C1 segment of cervical spinal cord (tissue), 14 donors: ENCODE results near the gene GNB1.

Experiments used
- DNase-seq, 14 donors: peaks; one replicate each; lab custom pipeline; 2025; lab: John Stamatoyannopoulos, UW

Gene GNB1

GRCh38 chr1:1910651-1911331, 19.9 kb upstream of the GNB1 start:
- DNase-seq = no peak

GRCh38 chr1:1910033-1910465, 19.2 kb upstream of the GNB1 start:
- peak in 1 of 14 donors; percentile 5 for DNase-seq

GRCh38 chr1:1908506-1908791, 17.6 kb upstream of the GNB1 start:
- DNase-seq = peak in 3 of 14 donors; percentile 63 to 71 (median 66)

- no peak for DNase-seq
These were observed 16.3 kb upstream of the GNB1 start for GRCh38 chr1:1907098-1907736.

GRCh38 chr1:1906185-1907097, 15.6 kb upstream of the GNB1 start:
- DNase-seq = peak in 12 of 14 donors; percentile 52 to 79 (median 70)

- no peak for DNase-seq
These were observed 12.3 kb upstream of the GNB1 start for GRCh38 chr1:1903224-1903623.

GRCh38 chr1:1901641-1902294, 10.9 kb upstream of the GNB1 start:
- no peak for DNase-seq

- no peak for DNase-seq
These were observed 10.2 kb upstream of the GNB1 start for GRCh38 chr1:1900883-1901640.

GRCh38 chr1:1899967-1900327, 9.1 kb upstream of the GNB1 start:
- no peak for DNase-seq

- no peak for DNase-seq
These were observed 8.5 kb upstream of the GNB1 start for GRCh38 chr1:1899266-1899966.

- no peak for DNase-seq
These were observed 7.5 kb upstream of the GNB1 start for GRCh38 chr1:1898246-1898933.

GRCh38 chr1:1895456-1896336, 4.8 kb upstream of the GNB1 start:
- DNase-seq = no peak

GRCh38 chr1:1895060-1895418, 4.2 kb upstream of the GNB1 start:
- no peak for DNase-seq

- no peak for DNase-seq
These were observed 3.6 kb upstream of the GNB1 start for GRCh38 chr1:1894354-1895059.

GRCh38 chr1:1893997-1894353, 3.1 kb upstream of the GNB1 start:
- no peak for DNase-seq

- DNase-seq = no peak
These were observed 2.6 kb upstream of the GNB1 start for GRCh38 chr1:1893291-1893985.

- no peak for DNase-seq
These were observed 1.9 kb upstream of the GNB1 start for GRCh38 chr1:1892763-1893120.
